ENCODE results near the gene CACNA1C.

Gene CACNA1C

GRCh38 chr12:2154050-2154449, 101.3 kb downstream of the CACNA1C start:
- 0 out of 2 replicates have a peak, but pooled peaks cover 5% of the 10 kb centered on the region for H3K27me3 ChIP-seq (ENCODE audit: control insufficient read depth, low read length)
- H3K79me2 ChIP-seq (ENCODE audit: control insufficient read depth, low read length), result no peaks in the 10 kb centered on the region
- no peaks in the 10 kb centered on the region for H3K36me3 ChIP-seq (ENCODE audit: control insufficient read depth, low read length)
- H3K9me2 ChIP-seq (replicated peaks; ENCODE audit: control insufficient read depth, low read length), result no peaks in the 10 kb centered on the region
- H3F3A ChIP-seq (ENCODE audit: control insufficient read depth, insufficient read depth), result no peaks in the 10 kb centered on the region
- no peaks in the 10 kb centered on the region for H3K4me1 ChIP-seq (ENCODE audit: control insufficient read depth, low read length)
- H3K4me2 ChIP-seq (ENCODE audit: low read length), result no peak overlapping the region
- no peaks in the 10 kb centered on the region for H3K9me3 ChIP-seq (ENCODE audit: control insufficient read depth, insufficient read depth, low read length)
- TF ChIP-seq EZH2phosphoT487 (IDR thresholded peaks at IDR 0.05; ENCODE audit: borderline replicate concordance, low read length) (no peak), CTCF (IDR thresholded peaks at IDR 0.05; ENCODE audit: low read depth, low read length, poor library complexity, severe bottlenecking) (no peak)
- H3K4me3 ChIP-seq (ENCODE audit: low read length), result no peak overlapping the region
- no peak overlapping the region for H3K27ac ChIP-seq (ENCODE audit: low read depth, low read length)
- no peaks in the 10 kb centered on the region for H4K20me1 ChIP-seq (ENCODE audit: control insufficient read depth, insufficient read depth, low read depth, low read length)

- no peaks in the 10 kb centered on the region for H4K20me1 ChIP-seq (ENCODE audit: control insufficient read depth, insufficient read depth, low read depth, low read length)
- H3K27me3 ChIP-seq (ENCODE audit: control insufficient read depth, low read length), result 0 out of 2 replicates have a peak, but pooled peaks cover 5% of the 10 kb centered on the region
- H3K27ac ChIP-seq (ENCODE audit: low read depth, low read length), result no peak overlapping the region
Observed at GRCh38 chr12:2154521-2154920, 101.7 kb downstream of the CACNA1C start.

GRCh38 chr12:2156333-2156732, 103.5 kb downstream of the CACNA1C start:
- no peak for TF ChIP-seq EZH2phosphoT487 (IDR thresholded peaks at IDR 0.05; ENCODE audit: borderline replicate concordance, low read length)
- TF ChIP-seq CTCF (IDR thresholded peaks at IDR 0.05; ENCODE audit: low read depth, low read length, poor library complexity, severe bottlenecking), result no peak
- Histone ChIP-seq H3K4me2 (ENCODE audit: low read length) (no peak overlapping the region), H3K27ac (ENCODE audit: low read depth, low read length) (no peak overlapping the region), H3K79me2 (ENCODE audit: control insufficient read depth, low read length) (no peaks in the 10 kb centered on the region), H3K36me3 (ENCODE audit: control insufficient read depth, low read length) (no peaks in the 10 kb centered on the region), H3K9me2 (replicated peaks; ENCODE audit: control insufficient read depth, low read length) (no peaks in the 10 kb centered on the region), H4K20me1 (ENCODE audit: control insufficient read depth, insufficient read depth, low read depth, low read length) (no peaks in the 10 kb centered on the region), H3K9me3 (ENCODE audit: control insufficient read depth, insufficient read depth, low read length) (no peaks in the 10 kb centered on the region), H3K27me3 (ENCODE audit: control insufficient read depth, low read length) (0 out of 2 replicates have a peak, but pooled peaks cover 5% of the 10 kb centered on the region), H3K4me1 (ENCODE audit: control insufficient read depth, low read length) (no peaks in the 10 kb centered on the region), H3F3A (ENCODE audit: control insufficient read depth, insufficient read depth) (no peaks in the 10 kb centered on the region), H3K4me3 (ENCODE audit: low read length) (no peak overlapping the region)

More at GRCh38 chr12:2154521-2154920, 101.7 kb downstream of the CACNA1C start:
- Histone ChIP-seq H3K4me1 (ENCODE audit: control insufficient read depth, low read length) (no peaks in the 10 kb centered on the region), H3K4me3 (ENCODE audit: low read length) (no peak overlapping the region), H3K79me2 (ENCODE audit: control insufficient read depth, low read length) (no peaks in the 10 kb centered on the region), H3K4me2 (ENCODE audit: low read length) (no peak overlapping the region), H3K9me2 (replicated peaks; ENCODE audit: control insufficient read depth, low read length) (no peaks in the 10 kb centered on the region), H3K9me3 (ENCODE audit: control insufficient read depth, insufficient read depth, low read length) (no peaks in the 10 kb centered on the region), H3F3A (ENCODE audit: control insufficient read depth, insufficient read depth) (no peaks in the 10 kb centered on the region), H3K36me3 (ENCODE audit: control insufficient read depth, low read length) (no peaks in the 10 kb centered on the region)
- TF ChIP-seq CTCF (IDR thresholded peaks at IDR 0.05; ENCODE audit: low read depth, low read length, poor library complexity, severe bottlenecking), result no peak
- TF ChIP-seq EZH2phosphoT487 (IDR thresholded peaks at IDR 0.05; ENCODE audit: borderline replicate concordance, low read length), result no peak

Measured in DOHH2 (cell line).